ENCODE measurements around the gene HMHB1. TPM values are rescaled to one million over a fixed set of nuclear protein-coding genes. Genes with fewer than 3 reads are reported as not detected.
"Not testable (repeated sequence)": the region's sequence is repeated elsewhere in the genome, so short reads cannot be mapped to it uniquely, and the experiment has no call there.

The HMHB1 gene
- total and polyA plus RNA-seq, 2 donors (not counting 1 experiment from before 2014, with no cell fraction given), result not detected

GRCh38 chr5:143805861-143806260 lies 6.1 kb upstream of the HMHB1 start:
- DNase-seq (ENCODE audit: low read depth in 2 of 2), result no peak
- Histone ChIP-seq H3K27me3 (ENCODE audit: control insufficient read depth, insufficient read depth, low read length) (no peaks in the 10 kb centered on the region), H3K4me2 (ENCODE audit: extremely low read depth, insufficient read depth, low read length) (no peak overlapping the region), H3K9me3 (ENCODE audit: control insufficient read depth, insufficient read depth, low read depth, low read length) (no peaks in the 10 kb centered on the region), H2AFZ (ENCODE audit: low read length) (no peak overlapping the region), H3K36me3 (ENCODE audit: control insufficient read depth, insufficient read depth, low read length) (no peaks in the 10 kb centered on the region), H3K27ac (ENCODE audit: insufficient read depth, low read length) (no peak overlapping the region), H3K9ac (ENCODE audit: insufficient read depth, low read length) (no peak overlapping the region), H3K4me1 (ENCODE audit: control insufficient read depth, extremely low read depth, insufficient read depth, low read length) (no peaks in the 10 kb centered on the region), H3K79me2 (ENCODE audit: control insufficient read depth, insufficient read depth, low read length) (no peaks in the 10 kb centered on the region), H3K4me3 (replicated peaks in 1 of 4; ENCODE audit: control extremely low read depth in 1 of 4, insufficient read depth in 1 of 4, low read depth in 3 of 4, low read length in 4 of 4) (no peak overlapping the region), H4K20me1 (ENCODE audit: control insufficient read depth, extremely low read depth, insufficient read depth, low read length) (no peaks in the 10 kb centered on the region)
- TF ChIP-seq CTCF (conservative IDR thresholded peaks at IDR 0.05 in 1 of 2, IDR thresholded peaks at IDR 0.05 in 1 of 2; ENCODE audit: low read depth in 1 of 2, low read length in 2 of 2), result no peak
- no peak for TF ChIP-seq EZH2 (IDR thresholded peaks at IDR 0.05; ENCODE audit: low read length, missing control alignments)

GRCh38 chr5:143806579-143806978 lies 5.4 kb upstream of the HMHB1 start:
- DNase-seq (ENCODE audit: low read depth in 2 of 2), result no peak
- no peak overlapping the region for H3K27ac ChIP-seq (ENCODE audit: insufficient read depth, low read length)
- H3K9ac ChIP-seq (ENCODE audit: insufficient read depth, low read length), result no peak overlapping the region
- no peaks in the 10 kb centered on the region for H3K36me3 ChIP-seq (ENCODE audit: control insufficient read depth, insufficient read depth, low read length)
- no peaks in the 10 kb centered on the region for H3K9me3 ChIP-seq (ENCODE audit: control insufficient read depth, insufficient read depth, low read depth, low read length)
- H3K27me3 ChIP-seq (ENCODE audit: control insufficient read depth, insufficient read depth, low read length), result no peaks in the 10 kb centered on the region
- no peak overlapping the region for H2AFZ ChIP-seq (ENCODE audit: low read length)
- TF ChIP-seq CTCF (conservative IDR thresholded peaks at IDR 0.05 in 1 of 2, IDR thresholded peaks at IDR 0.05 in 1 of 2; ENCODE audit: low read depth in 1 of 2, low read length in 2 of 2) (no peak), EZH2 (IDR thresholded peaks at IDR 0.05; ENCODE audit: low read length, missing control alignments) (no peak)
- no peak overlapping the region for H3K4me3 ChIP-seq (replicated peaks in 1 of 4; ENCODE audit: control extremely low read depth in 1 of 4, insufficient read depth in 1 of 4, low read depth in 3 of 4, low read length in 4 of 4)
- H3K4me1 ChIP-seq (ENCODE audit: control insufficient read depth, extremely low read depth, insufficient read depth, low read length), result no peaks in the 10 kb centered on the region
- H3K79me2 ChIP-seq (ENCODE audit: control insufficient read depth, insufficient read depth, low read length), result no peaks in the 10 kb centered on the region
- no peaks in the 10 kb centered on the region for H4K20me1 ChIP-seq (ENCODE audit: control insufficient read depth, extremely low read depth, insufficient read depth, low read length)
- H3K4me2 ChIP-seq (ENCODE audit: extremely low read depth, insufficient read depth, low read length), result no peak overlapping the region

GRCh38 chr5:143807401-143807800 lies 4.6 kb upstream of the HMHB1 start:
- no peaks in the 10 kb centered on the region for H4K20me1 ChIP-seq (ENCODE audit: control insufficient read depth, extremely low read depth, insufficient read depth, low read length)
- no peaks in the 10 kb centered on the region for H3K36me3 ChIP-seq (ENCODE audit: control insufficient read depth, insufficient read depth, low read length)
- H3K9ac ChIP-seq (ENCODE audit: insufficient read depth, low read length), result no peak overlapping the region
- DNase-seq (ENCODE audit: low read depth in 2 of 2), result no peak
- no peaks in the 10 kb centered on the region for H3K9me3 ChIP-seq (ENCODE audit: control insufficient read depth, insufficient read depth, low read depth, low read length)
- no peaks in the 10 kb centered on the region for H3K79me2 ChIP-seq (ENCODE audit: control insufficient read depth, insufficient read depth, low read length)
- no peaks in the 10 kb centered on the region for H3K4me1 ChIP-seq (ENCODE audit: control insufficient read depth, extremely low read depth, insufficient read depth, low read length)
- H2AFZ ChIP-seq (ENCODE audit: low read length), result no peak overlapping the region
- no peak overlapping the region for H3K4me2 ChIP-seq (ENCODE audit: extremely low read depth, insufficient read depth, low read length)
- TF ChIP-seq EZH2 (IDR thresholded peaks at IDR 0.05; ENCODE audit: low read length, missing control alignments) (no peak), CTCF (conservative IDR thresholded peaks at IDR 0.05 in 1 of 2, IDR thresholded peaks at IDR 0.05 in 1 of 2; ENCODE audit: low read depth in 1 of 2, low read length in 2 of 2) (no peak)
- H3K27me3 ChIP-seq (ENCODE audit: control insufficient read depth, insufficient read depth, low read length), result no peaks in the 10 kb centered on the region
- no peak overlapping the region for H3K4me3 ChIP-seq (replicated peaks in 1 of 4; ENCODE audit: control extremely low read depth in 1 of 4, insufficient read depth in 1 of 4, low read depth in 3 of 4, low read length in 4 of 4)
- H3K27ac ChIP-seq (ENCODE audit: insufficient read depth, low read length), result no peak overlapping the region

GRCh38 chr5:143816370-143816769 lies 4.4 kb downstream of the HMHB1 start:
- H3K9me3 ChIP-seq (ENCODE audit: control insufficient read depth, insufficient read depth, low read depth, low read length); H3K9ac ChIP-seq (ENCODE audit: insufficient read depth, low read length); H3K4me2 ChIP-seq (ENCODE audit: extremely low read depth, insufficient read depth, low read length); H3K36me3 ChIP-seq (ENCODE audit: control insufficient read depth, insufficient read depth, low read length); H3K79me2 ChIP-seq (ENCODE audit: control insufficient read depth, insufficient read depth, low read length); H3K4me1 ChIP-seq (ENCODE audit: control insufficient read depth, extremely low read depth, insufficient read depth, low read length); H3K4me3 ChIP-seq (replicated peaks in 1 of 4; ENCODE audit: control extremely low read depth in 1 of 4, insufficient read depth in 1 of 4, low read depth in 3 of 4, low read length in 4 of 4); H4K20me1 ChIP-seq (ENCODE audit: control insufficient read depth, extremely low read depth, insufficient read depth, low read length); H3K27me3 ChIP-seq (ENCODE audit: control insufficient read depth, insufficient read depth, low read length); H3K27ac ChIP-seq (ENCODE audit: insufficient read depth, low read length); DNase-seq (ENCODE audit: low read depth in 2 of 2); H2AFZ ChIP-seq (ENCODE audit: low read length): not testable (repeated sequence)

Measured in fibroblast of lung (primary cell).